HUES64 (cell line): ENCODE data around the gene TMIGD3. TPM values are rescaled to one million over a fixed set of nuclear protein-coding genes. Genes with fewer than 3 reads are reported as not detected.
A peak's percentile ranks its signal among the peaks of the same experiment; 100 is the strongest.
"Not testable (repeated sequence)": the region's sequence is repeated elsewhere in the genome, so short reads cannot be mapped to it uniquely, and the experiment has no call there.

Experiments
- H3K27ac ChIP-seq: 2 replicates; pipeline ENCODE4 v1.7.0; 2013; ENCODE audit warnings: low read depth, low read length, inconsistent platforms
- H3K27me3 ChIP-seq: 2 replicates; pipeline ENCODE4 v1.6.1; 2013; ENCODE audit warnings: mild to moderate bottlenecking, low read length; ENCODE audit not compliant: insufficient read depth
- H3K36me3 ChIP-seq: 2 replicates; pipeline ENCODE4 v1.6.1; 2013; ENCODE audit warnings: mild to moderate bottlenecking, low read length; ENCODE audit not compliant: insufficient read depth
- H3K4me1 ChIP-seq: 2 replicates; pipeline ENCODE4 v1.6.1; 2013; ENCODE audit warnings: mild to moderate bottlenecking, low read length, moderate library complexity; ENCODE audit not compliant: insufficient read depth
- H3K4me3 ChIP-seq: 2 replicates; pipeline ENCODE4 v1.5.1; 2013; ENCODE audit warnings: mild to moderate bottlenecking, low read length, moderate library complexity
- H3K9ac ChIP-seq: 2 replicates; pipeline ENCODE4 v1.6.1; 2013; ENCODE audit warnings: mild to moderate bottlenecking, low read depth, low read length
- H3K9me3 ChIP-seq: 2 replicates; pipeline ENCODE4 v1.6.1; 2013; ENCODE audit warnings: low read depth, low read length; ENCODE audit not compliant: insufficient read depth
- WGBS: fragments of 150-250, 120-280 bp; methylation state at CpG from one replicate; pipeline ENCODE4 v1.1.7; 2013; ENCODE audit warnings: missing lambda C conversion rate; 5-methylcytosine and 5-hydroxymethylcytosine counted together
- polyA plus RNA-seq, 2 experiments: library from polyadenylated mRNA; stranded (reverse); fragments of 50-300 nt; gene quantifications; one replicate each; pipeline ENCODE4 v1.2.3, GENCODE V29; 2013

Gene TMIGD3
- not detected for polyA plus RNA-seq (2013, experiment 1 of 2)
- not detected for polyA plus RNA-seq (2013, experiment 2 of 2)

DNA sequence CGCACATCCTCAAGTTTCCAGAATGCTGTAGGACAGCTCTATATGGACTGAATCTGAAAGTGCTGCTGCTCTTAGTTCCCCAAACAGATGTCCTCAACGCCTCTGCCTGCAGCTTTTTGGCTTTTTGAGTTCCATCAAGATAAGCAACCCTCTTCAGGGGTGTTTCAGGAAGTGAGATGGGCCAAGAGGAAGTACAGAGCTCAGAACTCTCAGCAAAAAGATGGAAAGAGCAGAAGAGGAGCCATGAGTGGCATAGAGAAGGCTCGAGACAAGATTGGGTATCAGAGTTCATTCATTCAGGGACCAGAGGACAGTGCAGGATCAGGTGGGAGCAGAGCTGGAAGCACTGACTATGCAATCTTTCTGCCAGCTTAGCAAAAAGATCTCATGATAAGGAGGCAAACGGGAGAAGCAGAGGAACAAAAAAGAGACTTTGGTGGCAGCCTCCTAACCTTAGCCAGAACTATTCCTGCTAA, at the start of gene TMIGD3, which contains the start of gene ADORA3:
Gene TMIGD3, minus strand, starts transcription at position 49 of the 476 bp plus-strand sequence. CDS start 279 bp downstream, outside the sequence.
Gene ADORA3, minus strand, starts transcription at position 49 of the 476 bp plus-strand sequence. CDS start 279 bp downstream, outside the sequence.
- Histone ChIP-seq H3K4me1 (peaks cover 9% of the 10 kb centered on the region), H3K9me3 (no peaks in the 10 kb centered on the region), H3K9ac (no peak within 1 kb of the TSS), H3K27ac (no peak within 1 kb of the TSS), H3K4me3 (no peak within 1 kb of the TSS), H3K36me3 (no peaks in the 10 kb centered on the region), H3K27me3 (no peaks in the 10 kb centered on the region)
- 90% methylated on average over 4 of the region's 4 CpGs for WGBS

DNA sequence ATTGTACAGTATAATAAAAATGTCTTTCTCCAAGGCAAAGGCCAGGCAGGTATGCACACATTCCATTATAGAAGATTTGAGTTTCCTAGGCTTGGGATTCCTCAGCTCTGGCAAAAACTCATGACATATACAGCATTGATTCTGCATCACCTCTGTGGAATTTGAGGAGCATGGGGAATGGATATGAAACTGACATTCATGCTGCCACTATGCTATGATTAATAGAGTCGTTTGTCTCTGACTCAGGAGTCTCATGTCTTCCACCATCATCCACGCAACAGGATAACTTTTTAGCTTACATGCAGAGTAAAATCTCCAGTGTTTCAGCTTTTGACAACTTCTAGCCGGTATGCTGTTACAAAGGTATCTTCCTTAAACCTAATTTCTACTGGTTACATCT, 49.8 kb upstream of the TMIGD3 start:
- 94% methylated on average over 3 of the region's 3 CpGs for WGBS
- Histone ChIP-seq H3K9me3 (no peaks in the 10 kb centered on the region), H3K36me3 (no peaks in the 10 kb centered on the region), H3K27me3 (no peaks in the 10 kb centered on the region), H3K4me3 (no peak overlapping the region), H3K4me1 (peaks cover 3% of the 10 kb centered on the region; the same call in 1 of the 2 replicates), H3K9ac (no peak overlapping the region), H3K27ac (no peak overlapping the region)

DNA sequence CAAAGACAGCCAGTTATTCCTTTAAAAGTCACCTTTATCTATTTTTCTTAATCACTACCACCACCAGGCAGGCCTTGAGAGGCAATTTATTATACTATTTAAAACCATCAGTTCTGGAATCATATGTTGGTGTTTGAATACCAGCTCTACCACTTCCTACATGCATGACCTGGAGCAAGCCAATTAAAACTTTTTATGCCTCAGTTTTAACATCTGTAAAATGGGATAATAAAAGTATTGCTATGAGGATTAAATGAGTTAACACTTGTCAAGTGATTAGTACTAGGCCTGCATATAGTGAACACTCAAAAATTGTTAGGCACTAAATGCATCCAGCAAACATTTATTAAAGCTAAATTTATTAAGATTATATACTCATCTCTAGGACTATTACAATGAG, 49.2 kb upstream of the TMIGD3 start:
- no peak overlapping the region for H3K27ac ChIP-seq
- no peak overlapping the region for H3K4me3 ChIP-seq
- H3K36me3 ChIP-seq: no peaks in the 10 kb centered on the region
- peaks cover 3% of the 10 kb centered on the region; the same call in 1 of the 2 replicates for H3K4me1 ChIP-seq
- H3K9ac ChIP-seq: no peak overlapping the region
- no peaks in the 10 kb centered on the region for H3K27me3 ChIP-seq
- H3K9me3 ChIP-seq: no peaks in the 10 kb centered on the region

DNA sequence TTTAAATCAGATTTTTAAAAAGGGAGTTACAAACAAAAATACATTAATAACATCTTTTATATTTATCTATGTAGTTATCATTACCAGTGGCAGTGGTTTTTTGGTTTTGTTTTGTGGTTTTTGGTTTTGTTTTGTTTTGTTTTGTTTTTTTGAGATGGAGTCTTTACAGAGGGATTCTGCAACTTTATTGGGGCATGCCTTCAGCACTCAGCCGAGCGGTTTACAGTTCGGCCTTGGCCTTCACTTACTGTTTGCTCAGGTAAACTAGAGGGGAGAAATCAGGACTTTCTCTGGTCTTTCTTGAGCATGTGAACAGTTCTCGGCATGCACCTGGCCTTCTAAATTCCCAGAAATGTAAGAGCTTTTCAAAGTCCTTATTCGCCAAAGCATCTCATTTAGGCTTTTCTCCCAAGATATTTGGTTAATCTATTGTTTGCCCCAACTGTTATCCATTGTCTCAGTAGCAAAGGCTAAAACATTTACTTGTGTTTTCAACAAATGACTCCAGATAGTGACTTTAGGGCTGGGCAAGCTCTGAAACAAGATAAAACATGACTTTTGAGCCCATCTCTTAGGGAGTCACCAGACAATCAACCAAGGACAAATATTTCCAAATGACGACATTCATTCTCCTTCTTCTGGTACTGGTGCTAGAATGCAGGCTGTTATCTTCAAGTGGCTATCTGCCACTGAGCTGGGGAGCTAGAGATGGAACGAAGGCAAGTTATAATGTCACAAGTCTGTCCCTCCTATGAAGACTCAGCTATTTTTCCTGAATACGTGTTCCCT, 48.4 kb upstream of the TMIGD3 start:
- H3K36me3 ChIP-seq: no peaks in the 10 kb centered on the region
- no peak overlapping the region for H3K27ac ChIP-seq
- 92% methylated on average over 8 of the region's 8 CpGs for WGBS
- H3K9ac ChIP-seq: no peak overlapping the region
- H3K4me1 ChIP-seq: peaks cover 3% of the 10 kb centered on the region; the same call in 1 of the 2 replicates
- H3K27me3 ChIP-seq: no peaks in the 10 kb centered on the region
- H3K9me3 ChIP-seq: no peaks in the 10 kb centered on the region
- no peak overlapping the region for H3K4me3 ChIP-seq

DNA sequence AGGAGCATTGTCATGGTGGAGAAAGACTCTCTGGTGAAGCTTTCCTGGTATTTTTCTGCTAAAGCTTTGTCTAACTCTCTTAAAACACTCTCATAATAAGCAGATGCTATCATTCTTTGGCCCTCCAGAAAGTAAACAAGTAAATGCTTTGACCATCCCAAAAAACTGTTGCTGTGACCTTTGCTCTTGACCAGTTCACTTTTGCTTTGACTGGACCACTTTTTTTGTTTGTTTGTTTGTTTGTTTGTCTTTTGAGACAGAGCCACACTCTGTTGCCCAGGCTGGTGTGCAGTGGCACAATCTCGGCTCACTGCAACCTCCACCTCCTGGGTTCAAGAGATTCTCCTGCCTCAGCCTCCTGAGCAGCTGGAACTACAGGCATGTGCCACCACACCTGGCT, 44.4 kb upstream of the TMIGD3 start:
- not testable (repeated sequence) for H3K4me3 ChIP-seq, H3K9ac ChIP-seq, H3K27ac ChIP-seq, H3K9me3 ChIP-seq, H3K27me3 ChIP-seq, H3K36me3 ChIP-seq, H3K4me1 ChIP-seq
- WGBS: 94% methylated on average over 1 of the region's 1 CpG

DNA sequence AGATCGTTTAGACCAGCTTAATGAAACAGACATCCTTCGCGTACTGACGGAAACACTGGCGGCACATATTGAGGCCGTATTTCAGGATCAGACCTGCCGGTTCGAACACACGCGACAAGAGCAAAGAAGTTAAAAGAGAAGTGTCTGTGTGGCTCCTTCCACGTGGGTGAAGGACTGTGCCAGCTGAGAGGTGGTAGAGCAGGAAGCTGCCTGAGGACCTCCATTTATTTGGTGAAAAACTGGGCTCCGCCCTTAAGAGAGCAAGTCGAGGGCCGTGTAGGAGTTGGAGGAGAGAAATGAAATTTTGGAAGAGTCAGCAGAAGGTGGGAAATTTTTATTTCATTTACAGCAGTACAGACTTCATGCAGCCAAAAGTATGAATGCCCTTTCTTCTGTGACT, 38.8 kb upstream of the TMIGD3 start:
- no peaks in the 10 kb centered on the region for H3K36me3 ChIP-seq
- no peaks in the 10 kb centered on the region for H3K27me3 ChIP-seq
- 54% methylated on average over 14 of the region's 14 CpGs for WGBS
- H3K9me3 ChIP-seq: no peaks in the 10 kb centered on the region
- H3K4me1 ChIP-seq: peaks cover 23% of the 10 kb centered on the region
- H3K4me3 ChIP-seq: no peak overlapping the region; the same call in 1 of the 2 replicates
- peak overlapping the region; percentile 21 for H3K27ac ChIP-seq
- H3K9ac ChIP-seq: peak overlapping the region; percentile 3; the same call in 1 of the 2 replicates

DNA sequence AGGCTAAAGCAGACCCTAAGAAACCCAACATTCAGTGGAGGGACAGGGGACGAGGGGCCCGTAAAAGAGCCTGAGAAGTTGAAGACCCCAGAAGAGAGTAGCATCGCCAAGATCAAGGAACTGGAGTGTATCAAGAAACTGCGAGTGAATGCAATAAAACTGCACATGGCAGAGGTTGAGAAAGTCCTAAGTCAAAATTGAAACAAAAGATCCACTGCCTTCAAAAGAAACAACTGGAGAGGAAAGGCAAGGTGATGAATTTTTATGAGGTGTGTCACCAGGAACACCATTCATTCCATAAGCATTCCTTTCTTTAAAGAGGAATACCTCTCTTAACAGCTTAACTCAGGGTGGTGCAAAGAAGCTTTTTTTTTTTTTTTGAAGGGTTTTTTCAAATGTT, 38.3 kb upstream of the TMIGD3 start:
- H3K4me1 ChIP-seq: peaks cover 23% of the 10 kb centered on the region
- no peaks in the 10 kb centered on the region for H3K27me3 ChIP-seq
- H3K9me3 ChIP-seq: no peaks in the 10 kb centered on the region
- H3K4me3 ChIP-seq: no peak overlapping the region
- H3K27ac ChIP-seq: peak overlapping the region; percentile 47
- H3K36me3 ChIP-seq: no peaks in the 10 kb centered on the region
- H3K9ac ChIP-seq: peak overlapping the region; percentile 3; the same call in 1 of the 2 replicates
- 73% methylated on average over 4 of the region's 4 CpGs for WGBS

DNA sequence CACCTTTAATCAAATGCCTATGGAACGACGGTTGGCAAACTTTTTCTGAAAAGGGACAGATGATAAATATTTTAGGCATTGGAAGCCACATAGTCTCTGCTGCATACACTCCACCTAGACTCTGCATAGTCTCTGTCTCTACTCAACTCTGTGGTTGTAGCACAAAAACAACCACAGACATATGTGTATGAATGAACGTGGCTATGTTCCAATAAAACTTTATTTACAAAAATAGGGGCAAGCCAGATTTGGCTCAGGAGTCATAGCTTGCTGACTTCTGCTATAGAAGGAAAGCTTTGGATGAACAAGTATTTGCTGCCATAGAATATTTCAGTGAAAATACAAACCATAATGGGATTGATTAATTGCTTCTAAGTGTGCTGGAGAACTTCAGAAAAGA, 37.5 kb upstream of the TMIGD3 start:
- H3K4me3 ChIP-seq: no peak overlapping the region
- no peak overlapping the region for H3K9ac ChIP-seq
- H3K27me3 ChIP-seq: no peaks in the 10 kb centered on the region
- H3K27ac ChIP-seq: peak overlapping the region; percentile 47
- H3K9me3 ChIP-seq: no peaks in the 10 kb centered on the region
- no peaks in the 10 kb centered on the region for H3K36me3 ChIP-seq
- no CpG with 5 or more reads among the region's 3 CpGs for WGBS
- H3K4me1 ChIP-seq: peaks cover 23% of the 10 kb centered on the region

DNA sequence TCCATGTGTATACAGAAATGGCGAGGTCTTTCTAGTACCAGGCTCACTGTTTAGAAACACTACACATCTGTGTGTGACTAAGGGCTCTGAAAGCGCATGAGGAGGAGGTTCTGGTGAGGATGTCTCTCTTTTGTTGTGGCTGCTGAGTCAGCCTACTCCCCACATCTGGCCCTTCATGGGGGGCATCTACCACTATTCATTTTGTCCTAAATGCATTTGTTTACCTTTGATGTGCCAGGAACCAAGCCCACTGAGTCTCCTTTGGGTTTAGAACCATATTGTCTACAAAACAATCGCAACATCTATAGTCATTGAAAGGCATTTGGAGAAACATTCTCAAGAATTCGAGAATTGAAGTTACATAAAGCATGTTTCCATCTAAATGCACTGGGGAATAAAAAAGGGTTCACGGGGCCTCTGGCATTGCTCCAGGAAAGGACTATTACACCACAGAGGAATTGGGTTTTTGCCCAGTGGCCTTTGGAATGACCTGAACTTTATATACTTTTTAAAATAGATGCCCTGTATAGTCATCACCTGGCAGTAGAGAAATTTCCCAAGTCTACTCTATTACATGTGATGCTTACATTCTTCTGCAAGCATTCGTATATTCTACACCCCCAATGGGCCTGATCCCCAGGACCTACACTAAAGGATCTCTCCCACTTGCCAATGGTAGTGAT, 35.1 kb upstream of the TMIGD3 start:
- WGBS: 85% methylated on average over 6 of the region's 6 CpGs
- Histone ChIP-seq H3K4me3 (no peak overlapping the region), H3K27ac (peak overlapping the region; percentile 62), H3K9me3 (no peaks in the 10 kb centered on the region), H3K27me3 (no peaks in the 10 kb centered on the region), H3K9ac (no peak overlapping the region), H3K36me3 (no peaks in the 10 kb centered on the region), H3K4me1 (peaks cover 23% of the 10 kb centered on the region)

DNA sequence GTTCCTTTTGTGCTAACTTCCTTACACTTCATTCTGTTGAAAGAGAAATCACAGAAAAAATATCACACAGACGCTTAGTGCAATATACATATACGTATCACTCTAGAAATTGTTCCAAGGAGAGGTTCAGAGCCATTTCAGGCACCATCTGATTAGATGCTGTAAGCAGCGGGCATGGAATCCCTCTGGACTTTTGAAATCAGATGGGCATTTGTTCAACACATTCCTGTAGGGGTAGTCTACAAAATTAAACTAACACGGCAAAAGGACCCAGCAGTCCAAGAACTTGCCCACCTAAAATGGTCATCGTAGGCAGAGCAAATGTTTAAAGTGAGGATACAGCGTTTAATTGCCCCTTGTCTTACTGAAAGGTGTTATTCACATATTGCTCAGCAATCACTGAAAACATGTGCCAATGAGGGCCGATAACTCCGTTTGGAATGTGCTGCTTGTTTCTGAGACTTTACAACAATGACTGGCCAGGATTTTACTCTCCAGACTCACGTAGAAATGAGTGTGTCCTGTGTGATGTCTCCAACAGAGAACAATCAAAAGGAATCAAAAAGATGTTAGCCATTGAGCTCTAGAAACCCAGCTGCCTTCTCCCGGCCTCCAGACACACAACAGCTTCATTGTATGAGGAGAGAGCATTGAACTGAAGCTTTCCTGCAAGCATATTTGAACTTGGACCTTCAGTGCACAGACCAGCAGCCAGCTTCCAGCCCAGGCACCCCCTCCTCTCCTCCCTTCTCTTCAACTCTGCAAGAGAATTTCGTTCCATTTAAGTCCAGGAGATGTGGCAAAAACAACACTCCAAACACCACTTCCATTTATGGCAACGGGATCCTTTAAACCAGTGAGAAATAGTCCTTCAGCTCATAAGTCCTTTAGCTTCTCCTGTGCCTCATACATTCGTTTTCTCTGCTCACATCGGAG, 32.1 kb upstream of the TMIGD3 start:
- H3K36me3 ChIP-seq: no peaks in the 10 kb centered on the region
- no peak overlapping the region for H3K9ac ChIP-seq
- H3K4me3 ChIP-seq: no peak overlapping the region
- no peak overlapping the region for H3K27ac ChIP-seq
- H3K4me1 ChIP-seq: peaks cover 10% of the 10 kb centered on the region; the same call in 1 of the 2 replicates
- H3K9me3 ChIP-seq: peaks cover 7% of the 10 kb centered on the region
- no peaks in the 10 kb centered on the region for H3K27me3 ChIP-seq
- 89% methylated on average over 12 of the region's 14 CpGs for WGBS
